HuH-7 (cell line): Measurements from ENCODE around the gene CRYGD.

ENCODE experiments used
- DNase-seq: peaks from one replicate; pipeline ENCODE4 v3.0.0; 2011; ENCODE audit warnings: low spot score

The CRYGD gene

DNA sequence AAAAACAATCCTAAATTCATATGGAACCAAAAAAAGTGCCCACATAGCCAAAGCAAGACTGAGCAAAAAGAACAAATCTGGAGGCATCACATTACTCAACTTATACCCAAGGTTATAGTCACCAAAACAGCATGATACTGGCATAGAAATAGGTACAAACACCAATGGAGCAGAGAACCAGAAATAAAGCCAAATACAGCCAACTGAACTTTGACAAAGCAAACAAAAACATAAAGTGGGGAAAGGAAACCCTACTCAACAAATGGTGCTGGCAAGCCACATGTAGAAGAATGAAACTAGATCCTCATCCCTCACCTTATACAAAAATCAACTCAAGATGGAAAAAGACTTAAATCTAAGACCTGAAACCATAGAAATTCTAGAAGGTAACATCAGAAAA is 40.5 kb downstream of the CRYGD start:
- DNase-seq: no peak

DNA sequence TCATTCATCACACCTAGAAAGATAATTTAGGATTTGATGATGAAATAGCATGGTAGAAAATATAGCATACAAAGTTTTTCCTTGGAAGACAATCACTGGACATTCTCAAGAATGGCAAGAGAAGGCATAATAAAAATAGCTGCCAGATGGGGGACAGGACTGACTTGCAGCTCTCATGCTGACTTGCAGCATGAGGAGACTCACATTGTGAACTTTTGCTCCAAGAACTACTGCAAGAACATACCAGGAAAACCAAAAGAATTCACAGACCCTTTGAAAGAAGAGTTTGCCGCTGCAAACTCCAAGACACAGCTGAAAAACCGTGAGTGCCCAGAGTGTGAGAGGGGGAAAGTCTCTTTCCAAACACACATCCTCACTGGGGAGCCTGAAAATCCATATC is 47.0 kb downstream of the CRYGD start:
- no peak for DNase-seq

- DNase-seq: no peak
Observed at GRCh38 chr2:208074610-208075356, 49.5 kb downstream of the CRYGD start.

- DNase-seq: peak; percentile 63
Observed at GRCh38 chr2:208072250-208072892, 52.0 kb downstream of the CRYGD start.
